ENCODE measurements around the gene SDC3. TPM values are rescaled to one million over a fixed set of nuclear protein-coding genes. Genes with fewer than 3 reads are reported as not detected.

SDC3 gene
- total and polyA plus RNA-seq, 8 donors = 29.8 to 65.2 (median 46.0) TPM

DNA sequence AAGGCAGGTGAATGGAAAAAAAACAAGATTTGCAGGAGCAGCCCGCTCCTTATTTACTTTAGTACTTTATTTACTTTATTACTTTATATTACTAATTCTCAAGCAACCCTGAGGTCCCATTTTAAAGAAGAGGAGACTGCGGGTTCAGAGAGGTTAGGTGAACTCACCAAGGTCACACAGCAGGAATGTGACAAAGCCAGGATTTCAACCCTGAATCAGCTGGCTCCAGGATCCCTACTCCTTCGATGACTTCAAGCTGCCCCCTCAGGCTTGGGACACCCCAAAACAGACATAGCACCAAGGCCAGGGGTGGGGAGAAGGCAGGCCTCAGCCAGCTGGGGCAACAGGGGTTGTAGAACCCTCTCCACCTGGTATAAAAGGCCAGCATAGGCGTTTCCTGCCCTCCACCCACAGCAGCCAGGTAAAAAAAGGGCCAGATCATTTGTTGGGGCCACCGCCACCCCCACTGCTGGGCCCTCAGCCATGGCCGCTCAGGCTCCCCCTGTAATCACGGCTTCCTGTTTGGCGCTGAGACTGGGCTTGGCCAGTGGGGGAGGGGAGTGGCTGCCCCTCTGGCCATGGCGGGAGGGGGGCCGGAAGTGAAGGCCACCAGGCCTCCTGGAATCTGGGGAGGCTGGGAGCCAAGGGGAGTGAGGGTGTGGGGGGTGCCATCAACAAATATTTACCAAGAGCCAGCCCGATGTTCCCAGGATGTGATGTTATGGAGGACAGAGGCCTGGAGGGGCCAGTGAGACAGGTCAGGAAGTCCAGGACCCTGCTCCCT lies 6.6 kb downstream of the SDC3 start:
- Histone ChIP-seq H3K4me1 (peaks cover 10 to 35% of the 10 kb centered on the region in 2 donors), H3K27me3 (peaks cover 0 to 11% of the 10 kb centered on the region in 2 donors), H3K27ac (peak overlapping the region in 1 of 2 donors; percentile 51), H3K36me3 (no peaks in the 10 kb centered on the region), H3K4me3 (no peak overlapping the region), H3K9me3 (no peaks in the 10 kb centered on the region)
- ATAC-seq (peak; percentile 14), DNase-seq (peak in 2 of 4 donors; percentile 55 to 60)
- intact Hi-C loops (cut with DNase I) = no loop called here
- TF ChIP-seq, protein P1, sequence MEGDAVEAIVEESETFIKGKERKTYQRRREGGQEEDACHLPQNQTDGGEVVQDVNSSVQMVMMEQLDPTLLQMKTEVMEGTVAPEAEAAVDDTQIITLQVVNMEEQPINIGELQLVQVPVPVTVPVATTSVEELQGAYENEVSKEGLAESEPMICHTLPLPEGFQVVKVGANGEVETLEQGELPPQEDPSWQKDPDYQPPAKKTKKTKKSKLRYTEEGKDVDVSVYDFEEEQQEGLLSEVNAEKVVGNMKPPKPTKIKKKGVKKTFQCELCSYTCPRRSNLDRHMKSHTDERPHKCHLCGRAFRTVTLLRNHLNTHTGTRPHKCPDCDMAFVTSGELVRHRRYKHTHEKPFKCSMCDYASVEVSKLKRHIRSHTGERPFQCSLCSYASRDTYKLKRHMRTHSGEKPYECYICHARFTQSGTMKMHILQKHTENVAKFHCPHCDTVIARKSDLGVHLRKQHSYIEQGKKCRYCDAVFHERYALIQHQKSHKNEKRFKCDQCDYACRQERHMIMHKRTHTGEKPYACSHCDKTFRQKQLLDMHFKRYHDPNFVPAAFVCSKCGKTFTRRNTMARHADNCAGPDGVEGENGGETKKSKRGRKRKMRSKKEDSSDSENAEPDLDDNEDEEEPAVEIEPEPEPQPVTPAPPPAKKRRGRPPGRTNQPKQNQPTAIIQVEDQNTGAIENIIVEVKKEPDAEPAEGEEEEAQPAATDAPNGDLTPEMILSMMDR (IDR thresholded peaks at IDR 0.05) = no peak

DNA sequence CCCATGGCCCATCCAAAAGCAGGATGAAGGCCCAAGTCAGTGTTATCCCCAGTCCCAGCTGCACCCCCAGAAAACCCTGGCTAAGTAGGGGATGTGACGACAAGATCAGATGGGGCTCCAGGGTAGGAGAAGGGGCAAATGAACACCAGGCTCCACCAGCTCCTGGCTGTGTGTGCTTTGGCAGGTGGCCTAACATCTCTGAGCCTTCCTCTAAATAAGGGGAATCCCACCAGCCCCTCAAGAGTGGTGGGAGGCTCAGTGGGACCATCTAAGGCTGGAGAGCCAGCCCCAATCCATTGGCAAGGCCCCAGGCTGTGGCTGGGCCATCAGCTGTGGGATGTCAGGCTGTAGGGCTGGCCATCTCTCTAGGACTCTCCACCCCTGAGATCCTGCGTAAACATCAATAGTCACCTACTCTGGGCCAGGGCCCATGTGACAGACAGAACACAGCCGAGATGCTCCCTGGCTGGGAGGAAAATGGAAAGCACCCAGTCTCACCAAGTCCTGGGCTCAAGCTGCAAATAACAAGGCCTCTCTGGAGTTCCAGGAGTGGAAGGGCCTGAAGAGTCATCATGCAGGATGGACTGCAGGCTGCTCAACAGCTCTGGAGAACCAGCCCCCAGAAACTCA lies 7.5 kb downstream of the SDC3 start:
- H3K36me3 ChIP-seq = no peaks in the 10 kb centered on the region

DNA sequence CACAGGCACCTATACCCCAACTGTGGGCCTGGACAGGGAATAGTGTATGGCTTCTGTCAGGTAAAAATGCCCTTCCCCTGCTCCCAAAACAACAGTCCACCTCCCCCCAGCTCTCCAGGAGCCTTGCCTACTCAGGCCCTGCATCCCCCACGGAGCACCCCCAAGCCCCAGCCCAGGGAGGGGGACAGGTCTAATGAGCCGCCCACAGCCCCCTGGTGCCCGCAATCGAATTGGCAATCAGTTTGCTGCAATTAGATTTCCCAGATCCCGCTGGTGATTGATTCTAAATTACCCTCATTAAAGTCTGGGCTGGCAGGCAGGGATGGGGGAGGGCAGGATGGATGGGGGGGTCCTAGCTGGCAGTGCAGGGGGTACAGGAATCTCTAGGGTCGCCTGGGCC lies 8.1 kb downstream of the SDC3 start:
- Histone ChIP-seq H3K9me3 (no peaks in the 10 kb centered on the region), H3K4me1 (peaks cover 10 to 29% of the 10 kb centered on the region in 2 donors), H3K36me3 (no peaks in the 10 kb centered on the region), H3K4me3 (no peak overlapping the region), H3K27ac (no peak overlapping the region), H3K27me3 (no peaks in the 10 kb centered on the region)
- intact Hi-C loops (cut with DNase I) = no loop called here
- DNase-seq (peak in 1 of 4 donors; percentile 69), ATAC-seq (no peak)
- TF ChIP-seq, protein P1 (IDR thresholded peaks at IDR 0.05) = no peak

More for the DNA sequence above, 7.5 kb downstream of the SDC3 start:
- TF ChIP-seq, protein P1 (IDR thresholded peaks at IDR 0.05) = no peak
- Histone ChIP-seq H3K27ac (no peak overlapping the region), H3K9me3 (no peaks in the 10 kb centered on the region), H3K4me1 (peaks cover 10 to 29% of the 10 kb centered on the region in 2 donors), H3K4me3 (no peak overlapping the region), H3K27me3 (peaks cover 0 to 1% of the 10 kb centered on the region in 2 donors)
- peak in 1 of 4 donors; percentile 26 for DNase-seq
- ATAC-seq = no peak
- intact Hi-C loops (cut with DNase I) = no loop called here

DNA sequence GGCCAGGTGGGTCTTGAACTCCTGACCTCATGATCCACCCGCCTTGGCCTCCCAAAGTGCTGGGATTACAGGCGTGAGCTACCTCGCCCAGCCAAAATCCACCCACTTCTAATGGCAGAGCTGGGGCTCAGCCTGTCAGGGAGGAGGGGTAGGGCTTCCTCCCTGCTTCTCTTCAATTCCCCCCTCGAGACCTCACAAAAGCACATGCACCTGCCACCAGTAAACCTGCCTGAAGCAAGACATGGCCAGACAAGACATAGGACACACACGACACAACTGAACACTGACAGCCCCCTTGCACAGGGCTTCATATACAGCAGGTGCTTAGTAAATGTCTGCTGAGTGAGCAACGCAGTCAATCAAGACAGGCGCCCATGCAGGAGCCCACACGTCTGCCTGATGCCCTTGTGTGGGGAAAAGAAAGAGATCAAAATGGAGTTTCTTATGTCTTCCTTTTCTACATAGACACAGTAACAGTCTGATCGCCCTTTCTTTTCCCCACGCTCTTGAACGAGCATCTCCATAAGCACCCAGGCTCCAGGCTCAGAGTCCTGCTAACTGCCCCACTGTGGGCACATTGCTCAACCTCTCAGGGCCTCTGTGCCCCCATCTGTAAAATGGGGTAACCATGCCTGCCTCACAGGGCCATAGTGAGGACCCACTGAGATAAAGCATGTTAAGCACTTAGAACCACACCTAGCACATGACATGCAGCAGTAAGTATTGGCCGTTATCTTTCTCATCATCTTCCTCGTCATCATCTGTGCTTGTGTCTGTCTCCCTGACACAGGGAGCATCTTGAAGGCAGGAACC lies 8.8 kb downstream of the SDC3 start:
- H3K27ac ChIP-seq = no peak overlapping the region

More for the DNA sequence above, 8.8 kb downstream of the SDC3 start:
- Histone ChIP-seq H3K4me3 (no peak overlapping the region), H3K4me1 (peaks cover 10 to 29% of the 10 kb centered on the region in 2 donors), H3K36me3 (no peaks in the 10 kb centered on the region), H3K9me3 (no peaks in the 10 kb centered on the region), H3K27me3 (no peaks in the 10 kb centered on the region)
- ATAC-seq = no peak
- intact Hi-C loops (cut with DNase I) = no loop called here
- TF ChIP-seq, protein P1 (IDR thresholded peaks at IDR 0.05) = no peak
- DNase-seq = peak in 1 of 4 donors; percentile 2
